Measurements from ENCODE around the gene TMEM63A. TPM values are rescaled to one million over a fixed set of nuclear protein-coding genes. Genes with fewer than 3 reads are reported as not detected.
A peak's percentile ranks its signal among the peaks of the same experiment; 100 is the strongest.

TMEM63A gene
- total RNA-seq, 1 experiment from 2014 or later, result 303 TPM

DNA sequence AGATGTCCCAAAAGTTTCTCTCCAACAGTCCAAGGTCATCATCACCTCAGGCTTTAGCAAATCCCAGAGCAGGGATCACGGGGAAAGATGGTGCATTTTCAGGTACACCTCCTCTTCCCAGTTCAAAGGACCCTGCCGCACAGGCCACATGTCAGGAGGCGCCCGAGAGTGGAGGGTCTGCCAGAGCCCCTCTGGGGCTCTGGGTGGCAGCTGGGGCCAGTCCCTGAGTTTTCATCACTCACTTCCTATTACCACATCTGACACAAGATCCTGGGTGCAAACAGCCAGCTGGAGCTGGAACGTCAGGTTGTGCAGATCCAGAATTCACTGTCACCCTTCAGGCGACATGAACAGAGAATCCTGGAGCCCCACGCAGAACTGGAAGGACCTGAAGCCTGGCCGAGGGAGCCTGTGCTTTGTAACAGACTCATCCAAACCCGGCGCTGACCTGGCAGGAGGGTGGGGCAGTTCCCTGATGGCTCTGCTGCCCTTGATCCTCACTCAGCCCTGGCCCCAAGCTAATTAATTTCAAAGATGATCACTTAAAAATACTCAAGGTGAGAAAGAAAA lies 8.8 kb downstream of the TMEM63A start:
- Mint-ChIP-seq H3K27ac (ENCODE audit: unreplicated experiment) (no peak overlapping the region), H3K27me3 (ENCODE audit: unreplicated experiment) (no peaks in the 10 kb centered on the region), H3K4me1 (ENCODE audit: low read depth, unreplicated experiment) (peaks cover 59% of the 10 kb centered on the region), H3K36me3 (ENCODE audit: insufficient read depth, unreplicated experiment) (peaks cover 92% of the 10 kb centered on the region), H3K4me3 (ENCODE audit: low read depth, unreplicated experiment) (no peak overlapping the region), H3K9me3 (ENCODE audit: low read depth, unreplicated experiment) (no peaks in the 10 kb centered on the region)
- TF ChIP-seq, protein P1, sequence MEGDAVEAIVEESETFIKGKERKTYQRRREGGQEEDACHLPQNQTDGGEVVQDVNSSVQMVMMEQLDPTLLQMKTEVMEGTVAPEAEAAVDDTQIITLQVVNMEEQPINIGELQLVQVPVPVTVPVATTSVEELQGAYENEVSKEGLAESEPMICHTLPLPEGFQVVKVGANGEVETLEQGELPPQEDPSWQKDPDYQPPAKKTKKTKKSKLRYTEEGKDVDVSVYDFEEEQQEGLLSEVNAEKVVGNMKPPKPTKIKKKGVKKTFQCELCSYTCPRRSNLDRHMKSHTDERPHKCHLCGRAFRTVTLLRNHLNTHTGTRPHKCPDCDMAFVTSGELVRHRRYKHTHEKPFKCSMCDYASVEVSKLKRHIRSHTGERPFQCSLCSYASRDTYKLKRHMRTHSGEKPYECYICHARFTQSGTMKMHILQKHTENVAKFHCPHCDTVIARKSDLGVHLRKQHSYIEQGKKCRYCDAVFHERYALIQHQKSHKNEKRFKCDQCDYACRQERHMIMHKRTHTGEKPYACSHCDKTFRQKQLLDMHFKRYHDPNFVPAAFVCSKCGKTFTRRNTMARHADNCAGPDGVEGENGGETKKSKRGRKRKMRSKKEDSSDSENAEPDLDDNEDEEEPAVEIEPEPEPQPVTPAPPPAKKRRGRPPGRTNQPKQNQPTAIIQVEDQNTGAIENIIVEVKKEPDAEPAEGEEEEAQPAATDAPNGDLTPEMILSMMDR (IDR thresholded peaks at IDR 0.05; ENCODE audit: unreplicated experiment), result no peak
- CTCF ChIA-PET, result no interaction called here
- BruUV-seq (replicated peaks), result no TSS peak
- DNase-seq, result no peak
- intact Hi-C loops (cut with micrococcal nuclease; ENCODE audit: unreplicated experiment), result loop anchor here (5.0 to 10.0 kb wide), 2 partner anchors 104 to 191 kb away; partner anchors contain the start of gene H3-3A

DNA sequence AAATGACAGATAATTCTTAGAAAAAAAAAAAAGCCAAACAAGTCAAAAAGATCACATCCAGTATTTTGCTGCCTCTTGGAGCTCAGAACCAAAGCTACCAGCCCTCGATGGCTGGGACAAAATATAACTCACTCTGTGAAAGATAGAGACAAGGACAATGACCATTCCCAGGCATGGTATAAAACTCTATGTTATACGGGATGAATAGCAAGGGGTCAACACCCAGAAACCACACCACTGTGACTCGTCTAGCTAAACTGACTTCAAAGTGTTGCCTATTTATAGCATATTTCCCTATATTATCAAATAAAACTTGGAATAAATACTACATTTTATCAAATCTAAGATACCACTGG lies 10.1 kb downstream of the TMEM63A start:
- TF ChIP-seq, protein P1 (IDR thresholded peaks at IDR 0.05; ENCODE audit: unreplicated experiment), result no peak
- no TSS peak for BruUV-seq (replicated peaks)
- Mint-ChIP-seq H3K27ac (ENCODE audit: unreplicated experiment) (peak overlapping the region; percentile 60), H3K4me3 (ENCODE audit: low read depth, unreplicated experiment) (no peak overlapping the region), H3K9me3 (ENCODE audit: low read depth, unreplicated experiment) (no peaks in the 10 kb centered on the region), H3K36me3 (ENCODE audit: insufficient read depth, unreplicated experiment) (peaks cover 94% of the 10 kb centered on the region), H3K27me3 (ENCODE audit: unreplicated experiment) (no peaks in the 10 kb centered on the region), H3K4me1 (ENCODE audit: low read depth, unreplicated experiment) (peaks cover 46% of the 10 kb centered on the region)
- CTCF ChIA-PET, result no interaction called here
- intact Hi-C loops (cut with micrococcal nuclease; ENCODE audit: unreplicated experiment), result loop anchor here (5.0 to 10.0 kb wide), 2 partner anchors 105 to 193 kb away; partner anchors contain the start of gene H3-3A
- DNase-seq, result no peak

DNA sequence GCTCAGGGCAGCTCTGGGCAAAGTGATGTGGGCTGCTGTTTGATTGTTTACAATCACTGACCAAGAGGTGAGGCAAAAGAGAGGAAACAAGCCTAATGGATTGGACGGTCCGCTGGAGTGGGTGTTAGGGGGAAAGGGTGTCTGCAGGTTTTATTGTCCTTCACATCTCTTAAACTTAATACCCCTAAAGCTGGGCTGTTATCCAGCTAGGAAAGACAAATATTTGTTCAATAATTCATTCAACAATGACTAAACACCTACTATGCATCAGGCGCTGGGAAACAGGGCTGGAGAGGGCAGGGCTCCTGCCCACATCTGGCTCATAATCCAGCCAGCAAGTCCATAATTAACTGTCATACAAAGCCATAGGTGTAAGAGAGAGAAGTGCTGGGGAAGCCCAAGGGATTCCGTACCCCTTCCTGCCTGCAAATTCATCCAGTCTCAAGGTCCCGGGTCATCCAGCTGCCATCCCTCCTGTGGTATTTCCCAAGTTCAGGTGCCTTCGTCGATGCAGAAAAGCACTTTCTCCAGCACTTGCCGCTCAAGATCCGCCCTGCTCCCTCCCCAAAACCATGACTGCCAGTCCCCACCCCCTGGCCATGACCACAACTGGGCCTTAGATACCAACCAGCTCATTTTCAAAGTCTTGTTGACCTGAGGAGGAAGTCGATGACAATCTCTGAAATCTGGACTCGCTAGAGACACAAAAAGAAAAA lies 10.7 kb downstream of the TMEM63A start:
- H3K27me3 Mint-ChIP-seq (ENCODE audit: unreplicated experiment), result no peaks in the 10 kb centered on the region
- peaks cover 94% of the 10 kb centered on the region for H3K36me3 Mint-ChIP-seq (ENCODE audit: insufficient read depth, unreplicated experiment)
- no peaks in the 10 kb centered on the region for H3K9me3 Mint-ChIP-seq (ENCODE audit: low read depth, unreplicated experiment)
- H3K4me1 Mint-ChIP-seq (ENCODE audit: low read depth, unreplicated experiment), result peaks cover 42% of the 10 kb centered on the region
- no peak for DNase-seq
- H3K4me3 Mint-ChIP-seq (ENCODE audit: low read depth, unreplicated experiment), result no peak overlapping the region
- TF ChIP-seq, protein P1 (IDR thresholded peaks at IDR 0.05; ENCODE audit: unreplicated experiment), result no peak
- intact Hi-C loops (cut with micrococcal nuclease; ENCODE audit: unreplicated experiment), result loop anchor here (5.0 to 10.0 kb wide), 2 partner anchors 106 to 193 kb away; partner anchors contain the start of gene H3-3A
- CTCF ChIA-PET, result interaction anchor here (2.0 kb wide), 1 partner anchor 11 kb away, joined by 5 read pairs; the partner anchor contains the start of gene TMEM63A
- BruUV-seq (replicated peaks), result no TSS peak
- H3K27ac Mint-ChIP-seq (ENCODE audit: unreplicated experiment), result peak overlapping the region; percentile 60

DNA sequence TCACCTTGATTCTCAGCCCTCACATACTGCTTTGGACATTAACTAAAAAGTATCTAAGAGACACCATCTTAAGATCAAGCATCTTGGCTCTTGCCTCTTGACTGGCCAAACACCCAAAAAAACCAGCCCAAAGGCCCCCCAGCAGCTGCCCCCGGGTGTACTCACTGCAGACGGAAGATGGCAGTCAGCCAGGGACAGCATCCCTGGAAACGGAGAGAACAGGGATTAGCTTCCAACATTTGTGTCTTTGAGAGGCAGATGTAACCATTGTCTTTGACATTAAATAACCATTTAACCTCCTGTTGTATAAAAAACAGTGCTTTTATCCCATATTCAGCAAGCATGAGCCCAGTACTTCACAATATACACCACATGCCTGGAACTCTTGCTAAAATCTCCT lies 11.3 kb downstream of the TMEM63A start:
- intact Hi-C loops (cut with micrococcal nuclease; ENCODE audit: unreplicated experiment), result loop anchor here (5.0 to 10.0 kb wide), 2 partner anchors 106 to 194 kb away; partner anchors contain the start of gene H3-3A
- CTCF ChIA-PET, result interaction anchor here (2.0 kb wide), 1 partner anchor 12 kb away, joined by 5 read pairs; the partner anchor contains the start of gene TMEM63A
- DNase-seq, result no peak
- no peaks in the 10 kb centered on the region for H3K9me3 Mint-ChIP-seq (ENCODE audit: low read depth, unreplicated experiment)
- peak overlapping the region; percentile 60 for H3K27ac Mint-ChIP-seq (ENCODE audit: unreplicated experiment)
- peaks cover 94% of the 10 kb centered on the region for H3K36me3 Mint-ChIP-seq (ENCODE audit: insufficient read depth, unreplicated experiment)
- H3K27me3 Mint-ChIP-seq (ENCODE audit: unreplicated experiment), result no peaks in the 10 kb centered on the region
- H3K4me1 Mint-ChIP-seq (ENCODE audit: low read depth, unreplicated experiment), result peaks cover 40% of the 10 kb centered on the region
- TF ChIP-seq, protein P1 (IDR thresholded peaks at IDR 0.05; ENCODE audit: unreplicated experiment), result no peak
- no TSS peak for BruUV-seq (replicated peaks)
- no peak overlapping the region for H3K4me3 Mint-ChIP-seq (ENCODE audit: low read depth, unreplicated experiment)

Measured in Calu3 (cell line).